Prostate gland (tissue), 2 donors: ENCODE measurements around the gene LHB.

Source experiments
- CTCF ChIP-seq, 4 experiments: fragments of 200-600 bp in 2 of 4; fragments of 450-650 bp in 2 of 4; sonication (generic) in 2 of 4; IDR thresholded peaks; 1 replicate in 3 of 4; 2 replicates in 1 of 4; pipeline ENCODE4 v1.5.1; 2016 to 2019; ENCODE audit warnings: antibody characterized with exemption in 4 of 4, mild to moderate bottlenecking in 2 of 4, moderate library complexity in 2 of 4
- POLR2A ChIP-seq: fragments of 450-650 bp; IDR thresholded peaks from one replicate; pipeline ENCODE4 v1.6.1; 2016; ENCODE audit warnings: antibody characterized with exemption, mild to moderate bottlenecking
- POLR2AphosphoS5 ChIP-seq: sonication (generic); formaldehyde crosslinking; IDR thresholded peaks from one replicate; pipeline ENCODE4 v1.6.1; 2017; ENCODE audit warnings: antibody characterized with exemption

DNA sequence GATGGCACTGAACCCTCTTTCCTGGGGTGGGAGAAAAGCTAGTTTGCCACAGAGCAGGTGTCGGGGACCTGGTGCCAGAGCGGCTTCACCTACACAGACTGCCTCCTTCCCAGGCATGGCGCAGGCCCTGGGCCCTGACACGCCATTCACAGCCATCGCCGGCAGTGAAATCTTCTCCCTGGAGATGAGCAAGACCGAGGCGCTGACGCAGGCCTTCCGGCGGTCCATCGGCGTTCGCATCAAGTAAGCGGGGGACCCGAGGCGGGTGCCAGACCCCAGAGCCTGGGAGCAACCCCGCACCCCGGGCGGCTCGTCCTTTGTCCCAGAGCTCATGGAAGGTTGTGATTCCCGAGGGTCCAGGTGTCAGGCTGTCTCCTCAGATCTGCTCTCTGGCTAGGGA, 10.0 kb downstream of the LHB start:
- TF ChIP-seq CTCF (IDR thresholded peaks at IDR 0.05) (no peak), POLR2AphosphoS5 (no peak), POLR2A (no peak)
